Inflammatory macrophage treated with lipopolysaccharide for 1 hour (primary cell): Measurements from ENCODE around the gene MARCOL.
A peak's percentile ranks its signal among the peaks of the same experiment; 100 is the strongest.

Experiments
- DNase-seq, 2 donors: peaks; one replicate each; pipeline ENCODE4 v3.0.0-alpha.2; 2020 to 2022

The MARCOL gene, protein sequence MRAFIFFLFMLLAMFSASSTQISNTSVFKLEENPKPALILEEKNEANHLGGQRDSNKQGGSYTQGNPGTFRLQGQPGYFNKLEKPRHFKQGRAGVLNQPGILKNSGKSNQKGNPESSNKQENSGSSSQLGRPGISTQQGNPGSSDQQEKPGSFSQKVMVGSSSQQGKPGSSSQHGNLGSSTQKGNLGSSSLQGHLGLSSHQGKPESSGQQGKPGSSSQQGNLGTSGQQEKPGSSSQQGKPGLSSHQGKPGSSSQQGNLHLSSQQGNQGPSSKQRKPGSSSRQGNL

GRCh38 chr5:148238418-148238794 lies at the start of gene MARCOL:
Gene MARCOL, plus strand, starts transcription at chr5:148238525. Its CDS starts 73 bp downstream, at chr5:148238598.
- no peak for DNase-seq

DNA sequence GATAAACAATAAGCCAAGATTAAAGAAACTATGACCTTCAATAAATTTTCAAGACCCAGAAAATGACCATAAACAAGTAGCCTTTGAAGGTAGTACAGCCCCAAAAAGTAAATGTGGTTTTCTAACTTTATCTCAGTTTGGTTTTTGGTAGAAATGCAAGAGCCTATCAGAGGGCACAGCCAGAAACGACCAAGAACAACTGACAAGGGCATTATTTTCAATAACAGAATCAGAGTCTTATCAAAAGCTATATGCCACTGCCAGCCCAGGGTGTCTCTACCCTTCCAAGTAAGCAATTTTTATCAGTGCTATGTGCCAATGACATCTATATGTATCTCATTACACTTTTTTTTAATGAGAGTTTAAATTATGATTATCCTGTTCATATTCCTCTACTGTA lies 47.3 kb upstream of the MARCOL start:
- no peak for DNase-seq

DNA sequence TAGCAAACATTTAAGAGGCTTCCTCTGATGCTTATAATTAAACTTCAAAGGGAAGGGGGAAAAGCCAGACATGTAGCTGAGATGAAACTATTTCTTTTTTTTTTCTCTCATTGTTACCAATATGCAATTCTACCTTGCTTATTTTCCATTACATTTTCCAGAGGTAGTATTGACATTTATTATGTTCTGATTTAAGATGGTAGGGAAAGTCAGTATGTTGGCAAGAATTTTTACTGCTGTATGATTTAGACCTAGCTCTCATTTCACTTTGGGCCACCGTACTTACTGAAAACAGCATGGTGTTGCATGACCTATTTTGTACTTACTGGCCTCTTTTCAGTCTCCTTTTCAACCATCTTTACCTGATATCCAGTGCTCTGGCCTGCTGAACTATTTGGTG lies 45.1 kb upstream of the MARCOL start:
- no peak for DNase-seq

DNA sequence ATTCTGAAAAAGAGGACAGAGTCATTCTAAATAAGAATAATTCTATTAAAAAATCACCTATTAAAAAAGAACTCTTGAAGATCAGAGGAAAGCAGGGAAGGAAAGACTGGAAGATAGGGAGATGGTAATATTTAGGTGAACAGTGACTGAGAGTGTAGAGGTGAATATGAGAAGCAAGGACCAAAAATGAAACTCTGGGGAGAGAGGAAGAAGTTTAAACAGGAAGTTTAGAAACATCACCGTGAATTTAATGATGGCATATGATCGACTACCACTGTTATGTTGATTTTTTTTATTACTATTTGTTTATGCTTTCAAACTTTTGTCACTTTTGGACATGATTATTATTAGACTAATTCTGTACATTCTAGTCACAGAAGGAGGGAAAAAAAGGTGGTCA lies 37.2 kb upstream of the MARCOL start:
- peak in 1 of 2 donors; percentile 29 for DNase-seq

- DNase-seq = no peak
These were observed 35.7 kb upstream of the MARCOL start, which contains the start of gene SPINK6 for GRCh38 chr5:148202531-148203203. Gene SPINK6, plus strand, starts transcription at chr5:148203042. Its CDS starts 55 bp downstream, at chr5:148203097.

DNA sequence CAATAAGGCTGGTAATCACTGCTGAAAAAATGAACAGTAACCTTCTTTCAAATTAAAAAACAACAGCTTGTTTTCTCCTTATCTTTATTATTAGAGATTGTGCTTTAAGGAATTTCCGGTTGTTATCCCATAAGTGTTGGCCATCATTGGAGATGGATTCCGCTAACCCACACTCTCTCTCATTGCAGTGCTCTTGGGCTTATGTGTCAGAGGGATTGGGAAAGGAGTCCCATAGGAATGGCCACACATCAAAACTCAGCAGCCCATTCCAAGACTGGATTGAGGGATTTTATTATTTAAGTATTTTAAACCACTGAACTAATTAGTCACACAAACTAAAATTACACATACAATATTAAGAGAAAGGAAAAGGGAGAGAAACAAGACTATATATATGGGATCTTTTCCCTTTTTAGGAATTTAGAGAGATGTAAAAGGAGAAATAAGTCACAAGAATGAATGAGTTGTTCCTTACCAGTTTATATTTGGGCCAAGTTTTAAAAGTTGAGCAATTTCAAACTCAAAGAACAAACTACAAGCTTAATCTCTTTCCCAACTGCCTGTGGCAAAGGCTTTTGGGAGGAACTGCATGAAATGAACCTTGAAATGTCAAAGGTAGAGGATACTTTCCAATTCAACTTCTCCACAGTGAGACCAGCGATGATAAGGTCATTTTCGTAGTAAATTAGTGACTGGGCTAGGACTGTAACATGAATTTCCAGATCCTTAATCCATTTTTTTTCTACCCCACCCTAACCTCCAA lies 33.1 kb upstream of the MARCOL start:
- DNase-seq = peak; percentile 56 to 75

GRCh38 chr5:148205865-148206264 lies 32.5 kb upstream of the MARCOL start:
- DNase-seq = no peak

GRCh38 chr5:148206620-148207019 lies 31.7 kb upstream of the MARCOL start:
- DNase-seq = no peak

DNA sequence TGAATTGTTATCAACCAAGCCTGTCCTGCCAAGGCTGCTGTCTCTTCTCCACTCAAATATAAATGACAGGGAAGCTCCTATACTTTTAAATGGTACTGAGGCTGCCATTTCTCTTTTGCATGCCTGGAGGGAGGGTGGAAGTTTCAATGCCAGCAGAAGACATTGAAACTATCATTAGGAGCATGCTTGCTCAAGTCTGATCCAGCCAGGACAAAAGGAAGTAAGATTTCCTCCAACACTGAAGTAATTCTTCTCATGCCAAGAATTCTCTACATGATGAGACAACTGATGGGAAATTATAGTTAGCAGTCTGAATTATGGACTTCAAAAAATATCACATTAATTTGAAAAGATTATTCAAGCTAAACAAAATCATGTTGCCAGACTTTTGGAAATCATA lies 30.1 kb upstream of the MARCOL start:
- no peak for DNase-seq

GRCh38 chr5:148209151-148209770 lies 29.1 kb upstream of the MARCOL start:
- DNase-seq = no peak

DNA sequence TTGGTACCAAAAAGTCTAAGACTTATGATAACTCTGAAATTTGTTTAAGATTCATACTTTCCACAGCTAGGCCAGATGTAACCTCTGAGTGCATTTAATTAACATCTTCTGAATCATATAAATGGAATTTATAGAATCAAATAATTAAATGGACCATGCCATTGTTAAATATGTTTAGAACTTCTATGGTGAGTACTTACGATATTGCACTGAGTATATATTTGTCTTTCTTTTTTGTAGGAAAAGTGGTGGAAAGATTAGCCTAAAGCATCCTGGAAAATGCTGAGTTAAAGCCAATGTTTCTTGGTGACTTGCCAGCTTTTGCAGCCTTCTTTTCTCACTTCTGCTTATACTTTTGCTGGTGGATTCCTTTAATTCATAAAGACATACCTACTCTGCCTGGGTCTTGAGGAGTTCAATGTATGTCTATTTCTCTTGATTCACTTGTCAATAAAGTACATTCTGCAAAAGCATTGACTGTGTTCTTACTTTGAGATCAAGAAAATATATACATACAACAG lies 23.6 kb upstream of the MARCOL start:
- DNase-seq = no peak

DNA sequence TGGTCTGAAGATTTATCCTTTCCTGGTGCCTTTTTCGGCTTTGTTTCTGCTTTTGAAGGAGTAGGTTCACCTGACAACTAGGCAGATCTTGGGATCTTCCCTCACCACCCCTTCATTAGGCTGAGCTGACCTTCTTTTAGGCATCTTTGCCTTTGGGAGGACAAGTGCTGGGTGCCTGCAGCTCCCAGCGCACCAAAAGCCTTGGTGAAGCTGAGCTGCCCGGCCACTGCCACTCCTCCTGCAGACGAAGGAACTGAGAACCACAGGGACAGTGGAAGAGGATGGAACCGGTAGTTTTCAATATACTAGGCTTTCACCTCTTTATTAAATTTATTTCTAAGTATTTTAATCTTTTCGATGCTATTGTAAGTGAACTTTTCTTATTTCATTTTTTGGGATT lies 16.8 kb upstream of the MARCOL start:
- DNase-seq = no peak

GRCh38 chr5:148224117-148224742 lies 14.1 kb upstream of the MARCOL start:
- no peak for DNase-seq

DNA sequence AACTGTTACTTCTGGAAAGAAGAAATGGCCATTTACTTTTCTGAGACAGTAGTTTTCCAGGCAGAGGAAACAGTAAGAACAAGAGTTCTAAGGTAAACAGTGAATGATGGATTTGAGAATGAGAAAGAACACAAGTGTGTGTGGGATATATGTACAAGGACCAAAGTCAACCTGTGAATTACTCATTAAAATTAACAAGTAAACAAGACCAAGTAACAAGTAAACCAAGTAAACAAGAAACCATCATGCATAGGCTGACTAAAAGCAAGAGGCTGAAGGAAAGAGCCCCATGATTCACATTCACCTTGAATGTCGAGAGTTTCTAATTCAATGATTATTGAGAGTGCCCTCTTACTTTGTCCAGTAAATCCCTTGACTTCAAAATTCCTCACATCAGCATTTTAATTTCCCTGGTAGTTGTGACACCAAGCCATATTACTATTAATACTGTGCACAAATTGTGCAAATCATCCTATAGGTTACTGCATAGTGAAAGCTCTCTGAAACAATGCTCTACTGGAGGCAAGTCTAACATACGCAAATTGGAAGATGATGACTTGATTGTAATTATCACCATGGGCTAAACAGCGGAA lies 9.8 kb upstream of the MARCOL start:
- DNase-seq = no peak

GRCh38 chr5:148229840-148230239 lies 8.5 kb upstream of the MARCOL start:
- no peak for DNase-seq

DNA sequence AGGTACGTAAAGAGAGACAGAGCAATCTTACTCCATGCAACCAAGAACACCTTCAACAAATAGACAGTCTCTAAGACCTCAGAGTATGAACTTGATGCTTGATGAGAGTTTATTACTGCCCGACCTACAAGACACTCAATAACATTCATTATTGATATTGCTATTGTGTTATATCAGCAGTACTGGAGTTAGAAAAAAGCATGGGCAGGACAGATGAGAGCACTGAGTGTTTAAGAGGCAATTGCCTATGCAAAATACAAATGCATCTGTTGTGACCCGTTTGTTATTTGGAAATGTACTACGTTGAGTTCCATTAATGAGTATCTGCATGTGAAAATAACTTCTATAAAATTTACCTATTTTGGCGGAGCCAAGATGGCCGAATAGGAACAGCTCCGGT lies 8.1 kb upstream of the MARCOL start:
- DNase-seq = no peak

- peak; percentile 68 for DNase-seq
These were observed 424 bp upstream of the MARCOL start for GRCh38 chr5:148237785-148238417.

DNA sequence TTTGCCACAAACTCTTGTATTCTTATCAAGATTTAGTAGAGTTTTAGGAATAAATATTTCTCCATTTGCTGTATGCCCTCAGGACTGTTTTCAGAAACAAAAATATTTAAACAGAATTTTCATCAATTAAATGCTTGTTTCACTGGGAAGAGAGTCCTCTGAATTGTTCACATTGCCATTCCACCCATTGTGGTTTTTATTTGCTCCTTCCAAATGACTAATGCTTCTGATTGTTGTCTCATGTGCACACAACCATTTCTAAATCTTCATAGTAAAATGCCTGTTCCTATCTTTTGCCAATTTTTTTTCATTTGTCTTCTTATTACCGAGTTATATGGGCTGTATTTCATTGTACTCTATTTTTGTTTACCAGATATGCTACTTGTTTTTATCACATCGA lies 10.6 kb downstream of the MARCOL start:
- no peak for DNase-seq

- DNase-seq = no peak
These were observed 17.1 kb downstream of the MARCOL start for GRCh38 chr5:148255456-148255855.

DNA sequence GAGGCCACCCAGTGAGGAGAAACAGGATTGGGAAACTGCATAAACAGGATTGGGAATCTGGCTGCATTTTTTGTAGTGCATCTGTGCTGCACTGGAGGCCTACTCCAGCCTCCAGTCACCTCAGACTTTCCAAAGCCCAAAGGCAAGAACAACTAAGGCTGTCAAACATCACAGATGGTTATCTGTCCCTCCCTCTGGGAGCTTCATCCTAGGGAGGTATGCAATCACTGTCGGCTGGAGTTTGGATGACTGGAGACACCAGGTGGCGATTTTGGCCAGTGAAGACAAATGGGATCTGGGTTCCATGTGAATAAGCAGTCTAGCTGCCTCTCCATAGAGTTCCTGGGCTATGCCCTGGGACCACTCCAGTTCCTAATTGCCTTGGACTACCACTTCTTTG lies 21.0 kb downstream of the MARCOL start:
- DNase-seq = no peak

DNA sequence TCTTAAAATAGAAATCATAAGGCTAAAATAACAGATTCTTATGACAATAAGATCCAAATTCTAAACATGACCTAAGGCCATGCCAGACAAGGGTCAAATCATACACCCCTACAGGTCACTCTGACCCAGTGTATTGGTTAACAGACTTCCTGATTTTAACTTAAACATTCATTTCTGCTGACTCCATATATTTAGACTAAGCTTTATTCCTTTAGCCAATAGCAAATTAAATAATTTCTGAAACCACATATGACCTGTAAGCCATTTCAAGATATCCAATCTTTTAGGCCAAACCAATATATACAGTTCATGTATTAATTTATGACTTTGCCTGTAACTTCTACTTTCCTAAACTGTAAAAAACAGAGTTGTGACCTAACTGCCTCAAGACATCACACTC lies 22.9 kb downstream of the MARCOL start:
- no peak for DNase-seq

- DNase-seq = no peak
These were observed 29.6 kb downstream of the MARCOL start for GRCh38 chr5:148267962-148268361.
